ENCODE measurements around the gene KCNQ5.

Gene KCNQ5

GRCh38 chr6:73028124-73028766 is 406.4 kb downstream of the KCNQ5 start:
- DNase-seq = no peak

- no peak for DNase-seq
These were observed 407.1 kb downstream of the KCNQ5 start for GRCh38 chr6:73028893-73029450.

- no peak for DNase-seq
These were observed 408.4 kb downstream of the KCNQ5 start for GRCh38 chr6:73030257-73030656.

GRCh38 chr6:73030791-73031782 is 409.2 kb downstream of the KCNQ5 start:
- DNase-seq = no peak

- no peak for DNase-seq
These were observed 410.7 kb downstream of the KCNQ5 start for GRCh38 chr6:73032586-73032985.

- no peak for DNase-seq
These were observed 414.8 kb downstream of the KCNQ5 start for GRCh38 chr6:73036689-73037088.

- no peak for DNase-seq
These were observed 419.2 kb downstream of the KCNQ5 start for GRCh38 chr6:73041051-73041450.

- no peak for DNase-seq
These were observed 421.0 kb downstream of the KCNQ5 start for GRCh38 chr6:73042892-73043291.

GRCh38 chr6:73043446-73043845 is 421.6 kb downstream of the KCNQ5 start:
- no peak for DNase-seq

GRCh38 chr6:73045609-73046008 is 423.7 kb downstream of the KCNQ5 start:
- no peak for DNase-seq

- DNase-seq = no peak
These were observed 425.9 kb downstream of the KCNQ5 start for GRCh38 chr6:73047801-73048200.

GRCh38 chr6:73049971-73050594 is 428.2 kb downstream of the KCNQ5 start:
- no peak for DNase-seq

GRCh38 chr6:73050706-73051105 is 428.8 kb downstream of the KCNQ5 start:
- DNase-seq = no peak

- DNase-seq = no peak
These were observed 429.3 kb downstream of the KCNQ5 start for GRCh38 chr6:73051147-73051546.

- no peak for DNase-seq
These were observed 433.1 kb downstream of the KCNQ5 start for GRCh38 chr6:73054958-73055357.

GRCh38 chr6:73058736-73059135 is 436.9 kb downstream of the KCNQ5 start:
- no peak for DNase-seq

GRCh38 chr6:73062130-73062529 is 440.3 kb downstream of the KCNQ5 start:
- DNase-seq = no peak

- DNase-seq = no peak
These were observed 441.0 kb downstream of the KCNQ5 start for GRCh38 chr6:73062837-73063236.

- no peak for DNase-seq
These were observed 442.4 kb downstream of the KCNQ5 start for GRCh38 chr6:73064266-73064665.

- no peak for DNase-seq
These were observed 451.4 kb downstream of the KCNQ5 start for GRCh38 chr6:73073238-73073637.

- no peak for DNase-seq
These were observed 452.3 kb downstream of the KCNQ5 start for GRCh38 chr6:73074175-73074574.

GRCh38 chr6:73076211-73076954 is 454.5 kb downstream of the KCNQ5 start:
- DNase-seq = no peak
